Measurements from ENCODE around the gene NFKBIE. TPM values are rescaled to one million over a fixed set of nuclear protein-coding genes. Genes with fewer than 3 reads are reported as not detected.

NFKBIE gene
- total RNA-seq, 1 experiment from 2014 or later, result 24.9 TPM

- Histone ChIP-seq H3K36me3 (ENCODE audit: control insufficient read depth, insufficient read depth, low read length) (peaks cover 44% of the 10 kb centered on the region), H3K27me3 (ENCODE audit: control insufficient read depth, insufficient read depth, low read length) (no peaks in the 10 kb centered on the region), H3K27ac (ENCODE audit: low read length) (peak overlapping the region; percentile 83; the same call in 1 of the 2 replicates), H3K4me1 (ENCODE audit: control insufficient read depth, insufficient read depth, low read length) (peaks cover 63% of the 10 kb centered on the region), H3K9me3 (ENCODE audit: control insufficient read depth, insufficient read depth, low read depth, low read length) (no peaks in the 10 kb centered on the region), H3K4me3 (ENCODE audit: low read depth in 2 of 2, low read length in 2 of 2) (peak overlapping the region in 1 of 2 experiments; percentile 95; a peak in 1 of 4 replicates)
- TF ChIP-seq POLR2AphosphoS5 (IDR thresholded peaks at IDR 0.05; ENCODE audit: low read depth, low read length) (peak; percentile 34), REST (IDR thresholded peaks at IDR 0.05; ENCODE audit: insufficient read depth in 1 of 2, low read depth in 2 of 2, low read length in 1 of 2) (no peak)
- in situ Hi-C loops (cut with HindIII; ENCODE audit: low pct_unique_long_range_greater_than_20kb, low sequenced_read_pairs) (no loop called here), intact Hi-C loops (cut with micrococcal nuclease; ENCODE audit: unreplicated experiment) (loop anchor here (1.0 to 10.0 kb wide), 2 partner anchors 82 to 160 kb away; no protein-coding TSS in a partner anchor)
- no peak for DNase-seq (ENCODE audit: low read depth, low spot score)
- CTCF ChIA-PET, result interaction anchor here (0.5 to 1.1 kb wide), 3 partner anchors 14 to 158 kb away, joined by 3 to 9 read pairs (median 6); no protein-coding TSS in a partner anchor
- POLR2A ChIA-PET, result interaction anchor here (0.6 to 1.0 kb wide), 2 partner anchors 82 to 127 kb away, joined by 3 read pairs; partner anchors contain the start of gene TMEM63B
- peak; percentile 19 for ATAC-seq
- BruUV-seq (replicated peaks), result TSS peak; percentile 73
Measured at GRCh38 chr6:44254191-44255104, 10.9 kb downstream of the NFKBIE start.

- H3K9me3 ChIP-seq (ENCODE audit: control insufficient read depth, insufficient read depth, low read depth, low read length), result no peaks in the 10 kb centered on the region
- H3K27me3 ChIP-seq (ENCODE audit: control insufficient read depth, insufficient read depth, low read length), result no peaks in the 10 kb centered on the region
- CTCF ChIA-PET, result interaction anchor here (1.1 kb wide), 1 partner anchor 157 kb away, joined by 6 read pairs; no protein-coding TSS in a partner anchor
- DNase-seq (ENCODE audit: low read depth, low spot score) (no peak), ATAC-seq (no peak)
- POLR2A ChIA-PET, result interaction anchor here (0.6 to 1.0 kb wide), 2 partner anchors 35 to 81 kb away, joined by 3 read pairs; no protein-coding TSS in a partner anchor
- TF ChIP-seq TCF7L2 (IDR thresholded peaks at IDR 0.05; ENCODE audit: low read depth, low read length) (no peak), REST (IDR thresholded peaks at IDR 0.05; ENCODE audit: insufficient read depth in 1 of 2, low read depth in 2 of 2, low read length in 1 of 2) (no peak), CTCF (IDR thresholded peaks at IDR 0.05) (peak; percentile 87), POLR2AphosphoS5 (IDR thresholded peaks at IDR 0.05; ENCODE audit: low read depth, low read length) (no peak)
- in situ Hi-C loops (cut with HindIII; ENCODE audit: low pct_unique_long_range_greater_than_20kb, low sequenced_read_pairs) (no loop called here), intact Hi-C loops (cut with micrococcal nuclease; ENCODE audit: unreplicated experiment) (loop anchor here (1.0 to 10.0 kb wide), 2 partner anchors 81 to 159 kb away; no protein-coding TSS in a partner anchor)
- H3K4me3 ChIP-seq (ENCODE audit: low read depth in 2 of 2, low read length in 2 of 2), result no peak overlapping the region
- H3K36me3 ChIP-seq (ENCODE audit: control insufficient read depth, insufficient read depth, low read length), result peaks cover 50% of the 10 kb centered on the region
- TSS peak; percentile 47 for BruUV-seq (replicated peaks)
- no peak overlapping the region; the same call in 1 of the 2 replicates for H3K27ac ChIP-seq (ENCODE audit: low read length)
- peaks cover 65% of the 10 kb centered on the region for H3K4me1 ChIP-seq (ENCODE audit: control insufficient read depth, insufficient read depth, low read length)
Measured at GRCh38 chr6:44253307-44254101, 11.8 kb downstream of the NFKBIE start.

Data from Panc1 (cell line).